K562 (cell line): ENCODE results near the gene MSH4. TPM values are rescaled to one million over a fixed set of nuclear protein-coding genes. Genes with fewer than 3 reads are reported as not detected.

Experiments
- CHAMP1 ChIP-seq: fragments of 450-650 bp; IDR thresholded peaks from 2 replicates; pipeline ENCODE4 v1.6.1; 2016; ENCODE audit warnings: mild to moderate bottlenecking
- CHD1 ChIP-seq: fragments of 200-600 bp; sonication (generic); IDR thresholded peaks from one replicate; pipeline ENCODE4 v1.6.1; 2012; ENCODE audit warnings: mild to moderate bottlenecking, moderate library complexity, low read length, inconsistent platforms
- ESRRA ChIP-seq: fragments of 450-650 bp; IDR thresholded peaks from 2 replicates; pipeline ENCODE4 v1.6.1; 2014; ENCODE audit warnings: low read depth, mild to moderate bottlenecking, moderate library complexity, borderline replicate concordance
- FOSL1 ChIP-seq: fragments of 200-800 bp; sonication (Bioruptor generic); conservative IDR thresholded peaks from 2 replicates; pipeline ENCODE4 v1.6.1; 2016; ENCODE audit warnings: missing genetic modification characterization, missing compliant biosample characterization
- HDAC1 ChIP-seq, 2 experiments: fragments of 450-650 bp; IDR thresholded peaks; 2 replicates each; pipeline ENCODE4 v1.6.1; 2016 to 2017; ENCODE audit warnings: inconsistent platforms in 1 of 2, mild to moderate bottlenecking in 1 of 2, moderate library complexity in 1 of 2
- HOXB6 ChIP-seq: fragments of 250-450 bp; sonication (Bioruptor Pico); IDR thresholded peaks from 2 replicates; pipeline ENCODE4 v1.5.1; 2022; ENCODE audit warnings: mild to moderate bottlenecking, borderline replicate concordance
- MECOM ChIP-seq: fragments of 250-450 bp; sonication (Bioruptor Pico); IDR thresholded peaks from 2 replicates; pipeline ENCODE4 v1.8.0; 2022; ENCODE audit warnings: inconsistent platforms
- MIER1 ChIP-seq: fragments of 450-650 bp; IDR thresholded peaks from 2 replicates; pipeline ENCODE4 v1.6.1; 2016; ENCODE audit warnings: antibody characterized with exemption, mild to moderate bottlenecking, low read depth
- NR2C2 ChIP-seq, 2 experiments: fragments of 200-800 bp in 1 of 2; sonication (Bioruptor generic) in 1 of 2; sonication (generic) in 1 of 2; formaldehyde crosslinking in 1 of 2; IDR thresholded peaks; 2 replicates each; pipeline versions ENCODE4 v1.6.1 to v1.8.0; 2016 to 2022; ENCODE audit warnings: mild to moderate bottlenecking in 1 of 2, missing compliant biosample characterization in 1 of 2, missing genetic modification characterization in 1 of 2, missing genetic modification reagents in 1 of 2
- RCOR1 ChIP-seq, 2 experiments: IDR thresholded peaks; 2 replicates each; pipeline ENCODE4 v1.6.1; 2012; ENCODE audit warnings: low read depth in 2 of 2, low read length in 2 of 2, borderline replicate concordance in 1 of 2, improper control_type of control experiment in 1 of 2
- SP2 ChIP-seq: IDR thresholded peaks from 2 replicates; pipeline ENCODE4 v1.6.1; 2011; ENCODE audit warnings: mild to moderate bottlenecking, low read depth, low read length, moderate library complexity; ENCODE audit not compliant: poor library complexity, severe bottlenecking; ENCODE audit errors: extremely low read depth
- ZBTB49 ChIP-seq: sonication (generic); formaldehyde crosslinking; IDR thresholded peaks from 2 replicates; pipeline ENCODE4 v1.8.0; 2022; ENCODE audit warnings: missing genetic modification reagents, mild to moderate bottlenecking, borderline replicate concordance
- ZNF224 ChIP-seq: sonication (generic); formaldehyde crosslinking; IDR thresholded peaks from 2 replicates; pipeline ENCODE4 v1.8.0; 2022; ENCODE audit warnings: mild to moderate bottlenecking, missing genetic modification reagents
- ZNF23 ChIP-seq: fragments of 250-450 bp; sonication (Bioruptor Pico); IDR thresholded peaks from 2 replicates; pipeline ENCODE4 v1.4.0; 2020; ENCODE audit warnings: mild to moderate bottlenecking
- ZNF644 ChIP-seq: fragments of 200-800 bp; sonication (Bioruptor generic); IDR thresholded peaks from 2 replicates; pipeline ENCODE4 v1.6.1; 2016; ENCODE audit warnings: low read depth, missing genetic modification characterization, missing compliant biosample characterization
- polyA plus RNA-seq, 8 experiments: library from polyadenylated mRNA; depleted of rRNA in 4 of 8; stranded (reverse) in 5 of 8; unstranded in 3 of 8; fragments of >200 nt; fragmentation: Nextera tagmentation in 2 of 8; fragmentation: Illumina TruSeq in 1 of 8; extraction: Ambion mirVana in 2 of 8; extraction: Trizol in 1 of 8; gene quantifications; 2 replicates each; pipeline versions ENCODE4 v1.2.1 to v1.2.3, GENCODE V29; 2011 to 2014; ENCODE audit warnings: inconsistent platforms in 1 of 8, missing spikeins in 1 of 8
- total RNA-seq, 7 experiments: library from RNA; depleted of rRNA in 6 of 7; stranded (reverse); fragments of >200 nt in 6 of 7; fragmentation: Illumina TruSeq in 2 of 7; extraction: Trizol in 2 of 7; gene quantifications; 2 replicates each; pipeline versions ENCODE4 v1.2.1 to v1.2.3, GENCODE V29; 2011 to 2021; ENCODE audit warnings: low replicate concordance in 1 of 7
- TF ChIP-seq, protein P1 (sequence below): sonication (generic); formaldehyde crosslinking; IDR thresholded peaks from 2 replicates; pipeline ENCODE4 v1.9.0; 2022; ENCODE audit warnings: mild to moderate bottlenecking, missing genetic modification reagents
- TF ChIP-seq, protein P2 (sequence below): fragments of 450-650 bp; IDR thresholded peaks from 2 replicates; pipeline ENCODE4 v1.6.1; 2016; ENCODE audit warnings: missing biosample characterization, missing genetic modification characterization

MSH4 gene
- total and polyA plus RNA-seq, 9 of the 15 experiments (the other 6 are each of a cell fraction or from before 2014, with no cell fraction given), result 0.04 to 0.18 (median 0.12) TPM; not detected in 4

- no peak for TF ChIP-seq CHAMP1
- no peak for TF ChIP-seq ZBTB49 (CRISPR knock-in tag)
- 0 out of 4 replicates have a peak, but pooled peaks of 1 of the 2 experiments have one; percentile 54 for TF ChIP-seq RCOR1 (IDR thresholded peaks at IDR 0.05; ENCODE audit: borderline replicate concordance in 1 of 2, low read depth in 2 of 2, low read length in 2 of 2)
- no peak for TF ChIP-seq HOXB6 (CRISPR knock-in tag)
- TF ChIP-seq FOSL1 (tag), result no peak
- TF ChIP-seq, protein P1, sequence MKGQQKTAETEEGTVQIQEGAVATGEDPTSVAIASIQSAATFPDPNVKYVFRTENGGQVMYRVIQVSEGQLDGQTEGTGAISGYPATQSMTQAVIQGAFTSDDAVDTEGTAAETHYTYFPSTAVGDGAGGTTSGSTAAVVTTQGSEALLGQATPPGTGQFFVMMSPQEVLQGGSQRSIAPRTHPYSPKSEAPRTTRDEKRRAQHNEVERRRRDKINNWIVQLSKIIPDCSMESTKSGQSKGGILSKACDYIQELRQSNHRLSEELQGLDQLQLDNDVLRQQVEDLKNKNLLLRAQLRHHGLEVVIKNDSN (CRISPR knock-in tag), result no peak
- TF ChIP-seq, protein P2, sequence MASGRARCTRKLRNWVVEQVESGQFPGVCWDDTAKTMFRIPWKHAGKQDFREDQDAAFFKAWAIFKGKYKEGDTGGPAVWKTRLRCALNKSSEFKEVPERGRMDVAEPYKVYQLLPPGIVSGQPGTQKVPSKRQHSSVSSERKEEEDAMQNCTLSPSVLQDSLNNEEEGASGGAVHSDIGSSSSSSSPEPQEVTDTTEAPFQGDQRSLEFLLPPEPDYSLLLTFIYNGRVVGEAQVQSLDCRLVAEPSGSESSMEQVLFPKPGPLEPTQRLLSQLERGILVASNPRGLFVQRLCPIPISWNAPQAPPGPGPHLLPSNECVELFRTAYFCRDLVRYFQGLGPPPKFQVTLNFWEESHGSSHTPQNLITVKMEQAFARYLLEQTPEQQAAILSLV (tag), result no peak
- peak; percentile 49; the same call in 1 of the 2 replicates for TF ChIP-seq ESRRA
- peak; percentile 43; the same call in 1 of the 2 replicates for TF ChIP-seq MECOM (CRISPR knock-in tag)
- no peak for TF ChIP-seq ZNF224 (CRISPR knock-in tag)
- no peak for TF ChIP-seq CHD1
- no peak for TF ChIP-seq SP2
- TF ChIP-seq HDAC1 (IDR thresholded peaks at IDR 0.05), result peak in 1 of 2 experiments; percentile 72; a peak in 2 of 4 replicates
- no peak for TF ChIP-seq NR2C2 (CRISPR knock-in tag; IDR thresholded peaks at IDR 0.05)
- peak; percentile 79 for TF ChIP-seq NR2C2 (tag; IDR thresholded peaks at IDR 0.05)
- peak; percentile 41; the same call in 1 of the 2 replicates for TF ChIP-seq ZNF644 (tag)
- no peak for TF ChIP-seq MIER1
- TF ChIP-seq ZNF23 (CRISPR knock-in tag), result no peak
Measured at GRCh38 chr1:75785983-75786853, 10.5 kb upstream of the MSH4 start, which contains the start of gene RABGGTB (continued).
